ENCODE data around the gene TOMM40L.

- TF ChIP-seq POLR2A (IDR thresholded peaks at IDR 0.05) = no peak
- TF ChIP-seq, protein P1, sequence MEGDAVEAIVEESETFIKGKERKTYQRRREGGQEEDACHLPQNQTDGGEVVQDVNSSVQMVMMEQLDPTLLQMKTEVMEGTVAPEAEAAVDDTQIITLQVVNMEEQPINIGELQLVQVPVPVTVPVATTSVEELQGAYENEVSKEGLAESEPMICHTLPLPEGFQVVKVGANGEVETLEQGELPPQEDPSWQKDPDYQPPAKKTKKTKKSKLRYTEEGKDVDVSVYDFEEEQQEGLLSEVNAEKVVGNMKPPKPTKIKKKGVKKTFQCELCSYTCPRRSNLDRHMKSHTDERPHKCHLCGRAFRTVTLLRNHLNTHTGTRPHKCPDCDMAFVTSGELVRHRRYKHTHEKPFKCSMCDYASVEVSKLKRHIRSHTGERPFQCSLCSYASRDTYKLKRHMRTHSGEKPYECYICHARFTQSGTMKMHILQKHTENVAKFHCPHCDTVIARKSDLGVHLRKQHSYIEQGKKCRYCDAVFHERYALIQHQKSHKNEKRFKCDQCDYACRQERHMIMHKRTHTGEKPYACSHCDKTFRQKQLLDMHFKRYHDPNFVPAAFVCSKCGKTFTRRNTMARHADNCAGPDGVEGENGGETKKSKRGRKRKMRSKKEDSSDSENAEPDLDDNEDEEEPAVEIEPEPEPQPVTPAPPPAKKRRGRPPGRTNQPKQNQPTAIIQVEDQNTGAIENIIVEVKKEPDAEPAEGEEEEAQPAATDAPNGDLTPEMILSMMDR (IDR thresholded peaks at IDR 0.05) = peak; percentile 71 to 81 (median 76)
These were observed 1.5 kb downstream of the TOMM40L start for GRCh38 chr1:161227196-161227871.

All from uterus (tissue), 2 donors.